Motor neuron (in vitro differentiated cells): ENCODE data around the gene SFT2D1. TPM values are rescaled to one million over a fixed set of nuclear protein-coding genes. Genes with fewer than 3 reads are reported as not detected.

Source experiments
- ATAC-seq, 8 experiments: fragments of 200-7000 bp; cut with Tn5 transposase; replicated peaks in 6 of 8; 2 replicates each; pipeline ENCODE4 v1.8.0; 2021; ENCODE audit warnings: mild to moderate bottlenecking in 8 of 8, moderate library complexity in 8 of 8
- H3K27ac ChIP-seq, 2 donors: fragments of 250-450 bp; sonication (Bioruptor Pico); 2 replicates each; pipeline ENCODE4 v1.9.0; 2021; ENCODE audit warnings: antibody characterized with exemption in 2 of 2, mild to moderate bottlenecking in 2 of 2, moderate library complexity in 1 of 2
- H3K4me1 ChIP-seq, 2 donors: fragments of 250-450 bp; sonication (Bioruptor Pico); replicated peaks in 1 of 2; 2 replicates each; pipeline ENCODE4 v1.6.1; 2021; ENCODE audit warnings: antibody characterized with exemption in 2 of 2, mild to moderate bottlenecking in 2 of 2, moderate library complexity in 1 of 2
- H3K4me3 ChIP-seq, 5 donors: fragments of 250-450 bp; sonication (Bioruptor Pico); 2 replicates each; pipeline ENCODE4 v1.9.0; 2021; ENCODE audit warnings: antibody characterized with exemption in 5 of 5, mild to moderate bottlenecking in 5 of 5, moderate library complexity in 4 of 5
- WGBS, 10 experiments: fragments of 450-650 bp; shearing (Covaris generic); methylation state at CpG; one replicate each; pipeline ENCODE4 v1.0.0; 2022; 5-methylcytosine and 5-hydroxymethylcytosine counted together
- in situ Hi-C, 9 experiments: fragments of 400-800 bp; cut with MboI; loops; one replicate each; pipeline ENCODE4 v1.15.0; 2021; ENCODE audit warnings: low sequenced_read_pairs in 9 of 9, low pct_unique_long_range_greater_than_20kb in 2 of 9; ENCODE audit not compliant: unreplicated experiment in 9 of 9
- total RNA-seq, 8 experiments: library from RNA; unstranded; fragments of 300-600 nt; gene quantifications; 2 replicates each; pipeline versions ENCODE4 v1.2.3 to v1.2.4, GENCODE V29; 2022

SFT2D1 gene
- total RNA-seq, 8 experiments from 2014 or later: 21.4 to 53.5 (median 29.1) TPM

DNA sequence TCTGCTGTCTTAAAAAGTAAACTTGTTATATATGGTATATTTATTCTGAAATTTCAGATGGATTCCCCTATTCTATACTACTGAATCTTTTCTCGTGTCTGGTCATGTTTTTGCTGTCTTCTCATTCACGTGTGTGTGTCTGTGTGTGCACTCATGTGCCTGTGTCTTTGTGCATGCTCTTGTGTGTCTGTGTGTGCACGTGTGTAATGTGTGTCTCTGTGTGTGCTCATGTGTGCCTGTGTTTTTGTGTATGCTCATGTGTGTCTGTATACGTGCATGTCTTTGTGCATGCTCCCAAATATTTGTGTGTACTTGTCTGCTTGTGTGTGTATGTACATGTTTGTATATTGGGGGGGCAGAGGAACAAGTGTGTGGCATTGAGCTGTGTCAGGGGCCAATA lies 68.2 kb downstream of the SFT2D1 start:
- no peak for ATAC-seq
- Histone ChIP-seq H3K4me3 (no peak overlapping the region), H3K4me1 (peaks cover 0 to 9% of the 10 kb centered on the region in 2 donors), H3K27ac (no peak overlapping the region)
- WGBS, 10 experiments: 22 to 68% (median 60%) methylated on average over 1 to 4 of the region's 4 CpGs; no CpG with 5 or more reads in 2 of the 10 experiments
- in situ Hi-C loops: loop anchor here in 2 of 9 experiments (10.0 to 25.0 kb wide), 2 partner anchors 111 to 112 kb away; partner anchors contain the start of genes MPC1 (in 1 of the 2) and TBXT (in 1 of the 2)

DNA sequence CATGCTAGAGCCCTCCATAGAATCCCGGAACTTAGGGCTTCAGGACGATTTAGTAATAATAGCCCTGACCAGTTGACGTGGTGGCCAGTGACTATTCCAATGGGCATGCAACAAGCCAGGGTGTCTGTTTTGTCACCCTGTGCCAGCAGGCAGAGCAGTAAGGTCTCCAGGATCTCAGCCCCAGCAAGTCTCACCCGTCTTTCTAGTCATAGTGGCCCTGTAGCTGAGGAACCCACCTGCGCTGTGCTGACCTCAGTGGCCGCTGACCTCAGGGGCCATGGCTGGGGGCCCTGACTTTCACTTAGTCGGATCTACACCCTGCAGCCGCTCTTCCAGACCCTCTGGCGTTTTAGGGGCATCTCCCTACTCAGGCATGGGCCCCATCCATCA lies 71.0 kb downstream of the SFT2D1 start:
- no peak overlapping the region for H3K4me3 ChIP-seq
- WGBS, 10 experiments: 48 to 100% (median 84%) methylated on average over 1 to 6 of the region's 9 CpGs; no CpG with 5 or more reads in 6 of the 10 experiments
- H3K4me1 ChIP-seq: no peaks in the 10 kb centered on the region
- no peak for ATAC-seq
- in situ Hi-C loops: loop anchor here in 2 of 9 experiments (10.0 to 25.0 kb wide), 2 partner anchors 109 to 113 kb away; partner anchors contain the start of genes MPC1 (in 1 of the 2) and TBXT (in 1 of the 2)
- no peak overlapping the region for H3K27ac ChIP-seq

DNA sequence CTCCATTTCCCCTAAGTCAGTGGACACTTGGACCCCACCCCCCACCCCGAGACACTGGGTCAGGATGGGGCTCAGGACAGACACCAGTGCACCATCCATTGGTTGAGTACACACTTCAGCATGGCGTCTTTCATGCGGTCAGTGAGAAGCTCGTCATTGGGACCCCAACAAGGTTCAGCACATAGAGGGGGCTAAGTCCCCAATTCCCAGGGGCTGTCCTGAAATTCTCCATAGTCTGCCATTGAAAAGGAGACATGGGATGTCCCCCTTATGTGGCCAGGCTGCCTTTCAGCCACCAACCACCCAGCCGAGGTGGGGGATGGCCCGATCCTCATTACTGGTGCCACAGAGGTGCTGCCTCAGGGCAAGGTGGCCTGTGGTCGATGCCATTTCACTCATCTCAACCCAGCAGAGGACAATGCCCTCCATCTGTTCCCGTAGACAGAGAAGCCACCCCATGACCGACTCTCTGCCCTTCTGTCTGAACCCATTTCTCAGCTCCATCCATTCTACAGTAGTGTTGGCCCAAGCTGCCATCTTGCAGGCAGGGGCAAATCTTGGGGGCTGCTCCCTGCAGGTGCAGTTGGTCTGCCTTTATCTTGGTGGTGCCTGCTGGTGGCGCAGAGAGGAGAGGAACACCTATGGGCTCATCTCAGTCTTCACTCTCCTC lies 71.5 kb downstream of the SFT2D1 start:
- in situ Hi-C loops: loop anchor here in 2 of 9 experiments (10.0 to 25.0 kb wide), 2 partner anchors 109 to 114 kb away; partner anchors contain the start of genes MPC1 (in 1 of the 2) and TBXT (in 1 of the 2)
- Histone ChIP-seq H3K4me1 (no peaks in the 10 kb centered on the region), H3K27ac (no peak overlapping the region), H3K4me3 (no peak overlapping the region)
- WGBS, 10 experiments: 0 to 100% (median 80%) methylated on average over 1 to 2 of the region's 10 CpGs; no CpG with 5 or more reads in 6 of the 10 experiments
- no peak for ATAC-seq

Other genes starting within 250 kb of the SFT2D1 start
- gene TBXT, start 174.7 kb downstream of the SFT2D1 start, total RNA-seq: under 1 TPM in 2 of 8 experiments, not detected in 6; 0.13 to 0.28 TPM
- gene PRR18, start 34.2 kb downstream of the SFT2D1 start, total RNA-seq: under 1 TPM in 5 of 8 experiments, not detected in 3; 0.14 to 0.64 (median 0.38) TPM
- gene MPC1, start 40.4 kb upstream of the SFT2D1 start, total RNA-seq: 10 to 100 TPM; 39.0 to 91.6 (median 54.1) TPM
- gene RAMACL, start 244.1 kb upstream of the SFT2D1 start, total RNA-seq: 1 to 10 TPM in 4 of 8 experiments, under 1 TPM in 4; 0.50 to 2.7 (median 1.1) TPM